ENCODE measurements around the gene IDH2. TPM values are rescaled to one million over a fixed set of nuclear protein-coding genes. Genes with fewer than 3 reads are reported as not detected.

The IDH2 gene
- total and polyA plus RNA-seq, 2 donors (not counting 3 experiments of a cell fraction or from before 2014, with no cell fraction given): 123 to 127 TPM

- CTCF ChIA-PET: interaction anchor here (0.5 to 5.0 kb wide), 24 partner anchors 9 to 549 kb away, joined by 3 to 38 read pairs (median 6); partner anchors contain the start of genes AP3S2, ARPIN and IDH2
- H3K9me1 ChIP-seq (replicated peaks; ENCODE audit: control insufficient read depth, extremely low read depth, insufficient read depth, low read length): no peaks in the 10 kb centered on the region
- no peak overlapping the region for H3K4me2 ChIP-seq (ENCODE audit: insufficient read depth, low read length)
- H2AFZ ChIP-seq (ENCODE audit: low read depth, low read length): no peak overlapping the region
- no peaks in the 10 kb centered on the region for H3K79me2 ChIP-seq (ENCODE audit: control insufficient read depth, insufficient read depth, low read length)
- no peaks in the 10 kb centered on the region for H3K27me3 ChIP-seq (ENCODE audit: control insufficient read depth in 2 of 2, insufficient read depth in 2 of 2, low read length in 2 of 2)
- H3K4me1 ChIP-seq (ENCODE audit: control insufficient read depth, extremely low read depth, insufficient read depth, low read length): no peaks in the 10 kb centered on the region
- no peak overlapping the region for H3K4me3 ChIP-seq (replicated peaks in 1 of 3; ENCODE audit: insufficient read depth in 1 of 3, low read depth in 1 of 3, low read length in 3 of 3)
- intact Hi-C loops (cut with micrococcal nuclease) (loop anchor here (1.0 kb wide), 4 partner anchors 189 to 347 kb away; no protein-coding TSS in a partner anchor), dilution Hi-C loops (cut with MboI; ENCODE audit: extremely low pct_ligation_motif_present, low sequenced_read_pairs) (no loop called here)
- no peaks in the 10 kb centered on the region for H4K20me1 ChIP-seq (replicated peaks; ENCODE audit: control insufficient read depth, extremely low read depth, insufficient read depth, low read length)
- no peak overlapping the region for H3K9ac ChIP-seq (replicated peaks; ENCODE audit: extremely low read depth, insufficient read depth, low read length)
- POLR2A ChIA-PET: interaction anchor here (0.6 kb wide), 1 partner anchor 162 kb away, joined by 5 read pairs; the partner anchor contains the start of gene TTLL13
- no peak for TF ChIP-seq EZH2 (IDR thresholded peaks at IDR 0.05; ENCODE audit: borderline replicate concordance, low read depth, low read length, severe bottlenecking)
- peak; percentile 83 to 91 for TF ChIP-seq CTCF (IDR thresholded peaks at IDR 0.05; ENCODE audit: extremely low read depth in 1 of 2, insufficient read depth in 1 of 2, low read depth in 1 of 2, low read length in 2 of 2)
- no peak for TF ChIP-seq MAX (IDR thresholded peaks at IDR 0.05; ENCODE audit: insufficient read depth, insufficient read length)
- DNase-seq (ENCODE audit: low read depth, low spot score) (peak; percentile 50), FAIRE-seq (peak; percentile 78)
- H3K27ac ChIP-seq (ENCODE audit: insufficient read depth, low read depth, low read length): no peak overlapping the region
- H3K9me3 ChIP-seq (replicated peaks; ENCODE audit: control insufficient read depth, insufficient read depth, low read length): no peaks in the 10 kb centered on the region
- peaks cover 2 to 32% of the 10 kb centered on the region in 2 experiments for H3K36me3 ChIP-seq (ENCODE audit: control insufficient read depth in 2 of 2, extremely low read depth in 1 of 2, insufficient read depth in 2 of 2, low read length in 2 of 2)
- BruUV-seq (replicated peaks): no TSS peak
These were observed 15.4 kb downstream of the IDH2 start for GRCh38 chr15:90086868-90087268.

- no peak overlapping the region for H3K4me3 ChIP-seq (replicated peaks in 1 of 3; ENCODE audit: insufficient read depth in 1 of 3, low read depth in 1 of 3, low read length in 3 of 3)
- H3K4me2 ChIP-seq (ENCODE audit: insufficient read depth, low read length): no peak overlapping the region
- no peaks in the 10 kb centered on the region for H3K9me3 ChIP-seq (replicated peaks; ENCODE audit: control insufficient read depth, insufficient read depth, low read length)
- no peak for DNase-seq (ENCODE audit: low read depth, low spot score)
- no peak overlapping the region for H3K27ac ChIP-seq (ENCODE audit: insufficient read depth, low read depth, low read length)
- H2AFZ ChIP-seq (ENCODE audit: low read depth, low read length): no peak overlapping the region
- H3K27me3 ChIP-seq (ENCODE audit: control insufficient read depth in 2 of 2, insufficient read depth in 2 of 2, low read length in 2 of 2): no peaks in the 10 kb centered on the region
- no peaks in the 10 kb centered on the region for H3K9me1 ChIP-seq (replicated peaks; ENCODE audit: control insufficient read depth, extremely low read depth, insufficient read depth, low read length)
- ChIA-PET POLR2A (no interaction called here), CTCF (interaction anchor here (0.7 to 5.0 kb wide), 10 partner anchors 14 to 345 kb away, joined by 4 to 38 read pairs (median 10); partner anchors contain the start of genes AP3S2 and ARPIN)
- no peak overlapping the region for H3K9ac ChIP-seq (replicated peaks; ENCODE audit: extremely low read depth, insufficient read depth, low read length)
- H4K20me1 ChIP-seq (replicated peaks; ENCODE audit: control insufficient read depth, extremely low read depth, insufficient read depth, low read length): no peaks in the 10 kb centered on the region
- TF ChIP-seq MAX (IDR thresholded peaks at IDR 0.05; ENCODE audit: insufficient read depth, insufficient read length): no peak
- TF ChIP-seq MYC (IDR thresholded peaks at IDR 0.05; ENCODE audit: low read depth, low read length): no peak
- no peak for TF ChIP-seq CTCF (IDR thresholded peaks at IDR 0.05; ENCODE audit: extremely low read depth in 1 of 2, insufficient read depth in 1 of 2, low read depth in 1 of 2, low read length in 2 of 2)
- no peaks in the 10 kb centered on the region for H3K79me2 ChIP-seq (ENCODE audit: control insufficient read depth, insufficient read depth, low read length)
- H3K4me1 ChIP-seq (ENCODE audit: control insufficient read depth, extremely low read depth, insufficient read depth, low read length): no peaks in the 10 kb centered on the region
- peaks cover 2 to 35% of the 10 kb centered on the region in 2 experiments for H3K36me3 ChIP-seq (ENCODE audit: control insufficient read depth in 2 of 2, extremely low read depth in 1 of 2, insufficient read depth in 2 of 2, low read length in 2 of 2)
- no peak for FAIRE-seq
- no TSS peak for BruUV-seq (replicated peaks)
- intact Hi-C loops (cut with micrococcal nuclease) (no loop called here), dilution Hi-C loops (cut with MboI; ENCODE audit: extremely low pct_ligation_motif_present, low sequenced_read_pairs) (no loop called here)
These were observed 16.7 kb downstream of the IDH2 start for GRCh38 chr15:90085565-90085964.

All from endothelial cell of umbilical vein (primary cell).